GM19452 (cell line): Measurements from ENCODE around the gene OR10A4.
"Not testable (repeated sequence)": the region's sequence is repeated elsewhere in the genome, so short reads cannot be mapped to it uniquely, and the experiment has no call there.

Source experiments
- ATAC-seq: cut with Tn5 transposase; IDR thresholded peaks from one replicate; pipeline ENCODE4 v1.9.1; 2021; ENCODE audit not compliant: unreplicated experiment

OR10A4 gene

GRCh38 chr11:6895010-6895409 is 18.6 kb downstream of the OR10A4 start:
- peak; percentile 96 for ATAC-seq

DNA sequence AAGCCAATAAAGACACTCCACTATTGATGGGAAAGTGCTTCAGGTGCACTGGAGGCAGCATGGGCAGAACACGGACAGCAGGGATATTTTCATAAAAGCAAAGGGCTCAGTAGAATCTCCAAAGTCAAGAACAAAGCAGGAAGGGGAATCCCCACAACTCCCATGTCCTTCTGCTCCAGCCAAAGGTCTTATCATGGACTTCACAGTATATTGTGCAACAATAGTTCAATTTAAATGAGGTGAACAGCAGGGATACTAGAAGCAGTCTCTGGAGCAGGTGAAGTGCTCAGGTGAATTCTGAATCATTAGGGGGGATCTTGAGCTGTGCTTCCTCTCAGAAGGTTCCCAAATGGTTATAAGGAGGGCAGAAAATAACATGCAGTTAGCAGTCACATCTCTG is 22.5 kb downstream of the OR10A4 start:
- ATAC-seq = no peak

DNA sequence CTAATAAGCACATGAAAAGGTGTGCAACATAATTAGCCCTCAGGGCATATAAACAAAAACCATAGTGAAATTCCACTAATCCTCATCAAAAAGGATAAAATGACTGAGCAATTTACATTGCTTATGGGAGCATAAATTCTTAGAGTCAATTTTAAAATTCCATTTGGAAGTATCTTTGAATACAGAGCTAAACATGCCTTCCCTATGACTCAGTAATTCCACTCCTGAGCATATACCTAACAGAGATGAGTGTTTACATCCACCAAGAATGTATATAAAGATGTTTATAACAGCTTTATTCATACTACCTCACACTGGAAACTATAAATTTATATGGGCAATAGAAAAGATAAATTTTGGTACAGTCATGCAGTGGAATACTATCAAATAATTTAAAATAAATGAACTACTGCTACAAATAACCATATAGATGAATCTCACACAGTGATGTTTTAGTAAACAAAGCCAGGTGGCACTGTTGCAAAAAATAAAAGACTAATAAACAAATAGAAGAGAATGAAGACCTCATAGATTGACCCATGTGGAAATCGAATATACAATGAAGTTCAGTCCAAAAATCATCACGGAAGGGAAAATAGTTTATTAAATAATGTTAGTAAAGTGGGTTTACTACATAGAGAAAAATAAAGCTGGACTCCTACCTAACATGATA is 24.0 kb downstream of the OR10A4 start:
- no peak for ATAC-seq

- not testable (repeated sequence) for ATAC-seq
Measured at GRCh38 chr11:6904804-6905203, 28.4 kb downstream of the OR10A4 start.

GRCh38 chr11:6911378-6911777 is 35.0 kb downstream of the OR10A4 start:
- no peak for ATAC-seq

- ATAC-seq = no peak
Measured at GRCh38 chr11:6911948-6912347, 35.5 kb downstream of the OR10A4 start.

DNA sequence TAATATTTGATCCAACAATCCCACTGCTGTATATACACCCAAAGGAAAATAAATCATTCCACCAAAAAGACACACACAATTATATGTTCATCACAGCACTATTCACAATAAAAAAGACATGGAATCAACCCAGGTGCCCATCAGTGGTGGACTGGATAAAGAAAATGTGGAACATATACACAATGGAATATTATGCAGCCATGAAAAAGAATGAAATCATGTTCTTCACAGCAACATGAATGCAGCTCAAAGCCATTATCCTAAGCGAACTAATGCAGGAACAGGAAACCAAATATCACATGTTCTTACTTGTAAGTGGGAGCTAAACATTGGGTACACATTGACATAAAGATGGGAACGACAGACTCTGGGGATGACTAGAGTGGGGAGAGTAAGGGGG is 43.3 kb downstream of the OR10A4 start:
- ATAC-seq = no peak

GRCh38 chr11:6920702-6921101 is 44.3 kb downstream of the OR10A4 start, which contains the start of gene OR2D3:
Gene OR2D3 (plus strand): TSS chr11:6921002. CDS start chr11:6921002, 0 bp downstream.
- no peak for ATAC-seq

DNA sequence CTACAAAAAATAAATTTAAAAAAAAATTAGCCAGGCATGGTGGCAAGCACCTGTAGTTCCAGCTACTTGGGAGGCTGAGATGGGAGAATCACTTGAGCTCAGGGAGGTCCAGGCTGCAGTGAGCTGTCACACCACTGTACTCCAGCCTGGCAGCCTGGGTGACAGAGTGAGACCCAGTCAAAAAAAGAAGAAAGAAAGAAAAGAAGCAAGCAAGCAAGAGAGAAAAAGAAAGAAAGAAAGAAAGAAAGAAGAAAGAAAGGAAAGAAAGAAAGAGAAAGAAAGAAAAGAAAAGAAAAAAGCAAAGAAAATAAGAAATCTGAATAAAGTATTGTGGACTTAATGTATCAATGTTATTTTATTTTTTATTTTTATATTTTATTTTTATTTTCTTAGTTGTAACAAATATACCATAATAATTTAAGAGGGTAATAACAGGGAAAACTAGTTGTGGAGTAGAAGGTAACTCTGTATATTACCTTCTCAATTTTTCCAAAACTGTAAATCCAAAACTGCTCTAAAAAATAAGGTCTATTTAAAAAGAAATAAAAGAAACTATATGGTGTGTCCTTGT is 48.7 kb downstream of the OR10A4 start:
- no peak for ATAC-seq

- peak; percentile 3 for ATAC-seq
Measured at GRCh38 chr11:6925636-6926207, 49.3 kb downstream of the OR10A4 start.

DNA sequence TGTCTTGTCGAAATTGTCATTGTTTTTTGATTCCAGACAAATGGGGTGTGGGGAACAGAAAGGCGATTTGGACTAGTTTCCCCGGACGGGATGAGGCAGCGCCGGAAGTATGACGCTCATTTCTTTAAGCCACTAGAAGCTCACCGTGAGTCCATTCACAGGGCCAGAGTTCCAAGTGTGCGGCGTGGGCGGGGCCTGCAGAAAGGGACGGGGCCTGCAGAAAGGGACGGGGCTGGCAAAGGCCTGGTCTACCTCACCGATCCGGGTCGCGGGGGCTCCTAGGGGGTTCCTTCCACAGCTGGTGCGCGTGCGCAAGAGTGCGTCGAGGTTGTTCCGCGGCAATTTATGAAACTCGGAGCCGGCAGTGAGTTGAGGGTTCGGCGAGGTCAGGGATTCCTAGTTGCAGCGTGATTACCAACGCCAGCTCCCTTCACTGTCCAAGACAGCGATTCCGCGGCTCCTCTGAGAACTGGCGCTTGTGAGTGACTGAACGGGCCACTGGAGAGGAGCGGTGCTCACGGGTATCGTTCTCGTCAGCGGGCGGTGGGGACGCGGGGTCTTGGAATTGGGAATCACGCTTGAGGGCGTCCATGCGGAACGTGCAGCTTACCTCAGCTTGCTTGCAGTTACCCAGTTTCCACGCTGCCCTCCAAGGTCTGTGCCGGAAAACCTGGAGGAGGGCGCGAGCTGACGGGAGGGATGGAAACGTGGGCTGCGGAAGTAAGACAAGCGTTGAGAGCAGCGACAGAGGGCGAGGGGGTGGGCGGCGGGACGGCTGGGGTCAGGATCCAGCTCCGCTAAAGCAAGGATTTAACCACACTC is 50.0 kb downstream of the OR10A4 start, which contains the start of gene ZNF215:
Gene ZNF215 (plus strand): TSS at position 219 of the 822 bp plus-strand sequence. CDS start 5,847 bp downstream, outside the sequence.
- ATAC-seq = peak; percentile 50

DNA sequence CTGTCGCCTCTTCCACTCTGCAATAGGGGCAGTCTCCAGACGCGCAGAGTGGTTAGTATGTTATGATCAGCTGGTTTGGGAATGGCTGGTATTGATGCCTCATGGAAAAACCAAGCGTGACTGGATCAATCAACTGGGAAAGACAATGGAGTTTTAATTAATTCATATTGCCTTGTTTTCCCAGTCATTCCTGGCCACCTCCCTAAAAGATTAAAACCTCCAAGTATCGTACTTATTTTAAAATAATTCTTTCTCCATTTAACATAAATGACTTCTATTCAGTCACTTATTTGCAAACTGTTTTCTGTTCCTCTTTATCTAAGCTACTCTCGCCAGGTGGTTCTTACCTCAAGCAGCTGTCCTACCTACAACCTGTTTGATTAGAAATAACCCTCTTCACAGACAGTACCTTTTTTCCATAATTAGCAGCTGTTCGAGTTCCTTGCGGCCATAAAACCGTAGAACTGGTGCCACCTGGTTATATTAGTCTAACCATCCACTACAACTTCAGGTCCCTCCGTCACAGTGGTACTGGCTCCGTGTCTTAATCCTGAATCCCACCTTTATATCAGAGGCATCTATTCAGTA is 50.7 kb downstream of the OR10A4 start:
- ATAC-seq = peak; percentile 77
